ENCODE data around the gene TFF1.

TFF1 gene

GRCh38 chr21:42314616-42315295, 51.6 kb downstream of the TFF1 start:
- no peak for DNase-seq

- DNase-seq, result no peak
Measured at GRCh38 chr21:42313501-42313969, 52.8 kb downstream of the TFF1 start.

GRCh38 chr21:42312626-42313104, 53.7 kb downstream of the TFF1 start:
- DNase-seq, result no peak
